Body of pancreas (tissue), 4 donors: ENCODE data around the gene DCAKD. TPM values are rescaled to one million over a fixed set of nuclear protein-coding genes. Genes with fewer than 3 reads are reported as not detected.

Source experiments
- ATAC-seq: fragments of 150-250 bp; one replicate; pipeline ENCODE4 v1.9.1; 2016
- DNase-seq, 4 donors: peaks; one replicate each; pipeline ENCODE4 v3.0.0-alpha.2; 2019
- H3K27ac ChIP-seq, 4 donors: fragments of 200-600 bp; sonication (generic); 1 replicate in 3 of 4; 2 replicates in 1 of 4; pipeline versions ENCODE4 v1.5.1 to v1.6.1; 2016 to 2019; ENCODE audit warnings: mild to moderate bottlenecking in 1 of 4, mixed read lengths in 1 of 4, moderate library complexity in 1 of 4
- H3K27me3 ChIP-seq, 2 donors: fragments of 200-600 bp; sonication (generic); one replicate each; pipeline ENCODE4 v1.6.0; 2016; ENCODE audit warnings: mild to moderate bottlenecking in 1 of 2
- H3K36me3 ChIP-seq, 2 donors: fragments of 200-600 bp; sonication (generic); replicated peaks in 1 of 2; 2 replicates each; pipeline ENCODE4 v1.5.1; 2016; ENCODE audit warnings: low read depth in 2 of 2; ENCODE audit not compliant: insufficient read depth in 1 of 2
- H3K4me1 ChIP-seq: fragments of 200-600 bp; sonication (generic); one replicate; pipeline ENCODE4 v1.6.0; 2016
- H3K4me3 ChIP-seq, 2 donors: fragments of 200-600 bp; sonication (generic); 1 replicate in 1 of 2; 2 replicates in 1 of 2; pipeline ENCODE4 v1.5.1; 2016 to 2019
- H3K9me3 ChIP-seq, 3 donors: fragments of 200-600 bp; sonication (generic); 1 replicate in 2 of 3; 2 replicates in 1 of 3; pipeline ENCODE4 v1.5.1; 2016
- CTCF ChIP-seq, 7 experiments: fragments of 450-650 bp in 4 of 7; fragments of 200-600 bp in 3 of 7; sonication (generic) in 3 of 7; IDR thresholded peaks; one replicate each; pipeline ENCODE4 v1.5.1; 2016 to 2019; ENCODE audit warnings: antibody characterized with exemption in 7 of 7
- POLR2A ChIP-seq, 3 donors: fragments of 450-650 bp; IDR thresholded peaks; one replicate each; pipeline ENCODE4 v1.6.1; 2016; ENCODE audit warnings: antibody characterized with exemption in 3 of 3, mild to moderate bottlenecking in 2 of 3
- WGBS, 2 donors: methylation state at CpG; one replicate each; pipeline ENCODE4 v1.1.5; 2017; 5-methylcytosine and 5-hydroxymethylcytosine counted together
- intact Hi-C: fragments of 100-400 bp; cut with DNase I; formaldehyde crosslinking; loops from one replicate; pipeline ENCODE4 v1.15.1; 2023
- total RNA-seq, 2 donors: library from RNA; depleted of rRNA; stranded (reverse); fragments of >200 nt; gene quantifications; one replicate each; pipeline ENCODE4 v1.1.0, GENCODE V29; 2016

DCAKD gene
- total RNA-seq, 2 donors from 2014 or later: 19.8 to 20.8 TPM

GRCh38 chr17:45090711-45091110 is 39.3 kb upstream of the DCAKD start:
- Histone ChIP-seq H3K9me3 (no peaks in the 10 kb centered on the region), H3K4me3 (no peak overlapping the region), H3K27me3 (no peaks in the 10 kb centered on the region), H3K36me3 (peaks cover 3 to 31% of the 10 kb centered on the region in 2 donors), H3K27ac (no peak overlapping the region), H3K4me1 (peaks cover 13% of the 10 kb centered on the region)
- WGBS, 2 donors: 51 to 73% methylated on average over 2 to 3 of the region's 3 CpGs
- TF ChIP-seq POLR2A (IDR thresholded peaks at IDR 0.05): no peak
- no peak for TF ChIP-seq CTCF (IDR thresholded peaks at IDR 0.05)
- ATAC-seq (no peak), DNase-seq (no peak)
- intact Hi-C loops: no loop called here

- intact Hi-C loops: no loop called here
- Histone ChIP-seq H3K36me3 (peaks cover 0 to 27% of the 10 kb centered on the region in 2 donors), H3K27me3 (no peaks in the 10 kb centered on the region), H3K4me3 (no peak overlapping the region), H3K27ac (no peak overlapping the region), H3K4me1 (peaks cover 12% of the 10 kb centered on the region), H3K9me3 (no peaks in the 10 kb centered on the region)
- no peak for TF ChIP-seq CTCF (IDR thresholded peaks at IDR 0.05)
- no peak for TF ChIP-seq POLR2A (IDR thresholded peaks at IDR 0.05)
- WGBS, 2 donors: 92 to 98% methylated on average over 3 of the region's 3 CpGs
- DNase-seq (no peak), ATAC-seq (no peak)
Measured at GRCh38 chr17:45088741-45089140, 37.3 kb upstream of the DCAKD start.

GRCh38 chr17:45087978-45088377 is 36.5 kb upstream of the DCAKD start:
- 89 to 94% methylated on average over 5 of the region's 5 CpGs for WGBS, 2 donors
- Histone ChIP-seq H3K4me3 (no peak overlapping the region), H3K27ac (no peak overlapping the region), H3K9me3 (no peaks in the 10 kb centered on the region), H3K36me3 (peaks cover 0 to 31% of the 10 kb centered on the region in 2 donors), H3K27me3 (no peaks in the 10 kb centered on the region), H3K4me1 (peaks cover 5% of the 10 kb centered on the region)
- TF ChIP-seq CTCF (IDR thresholded peaks at IDR 0.05) (no peak), POLR2A (IDR thresholded peaks at IDR 0.05) (no peak)
- intact Hi-C loops: no loop called here
- ATAC-seq (no peak), DNase-seq (no peak)

GRCh38 chr17:45087504-45087975 is 36.1 kb upstream of the DCAKD start:
- WGBS, 2 donors: 79% methylated on average over 3 of the region's 3 CpGs
- Histone ChIP-seq H3K27ac (no peak overlapping the region), H3K27me3 (no peaks in the 10 kb centered on the region), H3K9me3 (no peaks in the 10 kb centered on the region), H3K4me1 (peaks cover under 1% of the 10 kb centered on the region), H3K36me3 (peaks cover 3 to 34% of the 10 kb centered on the region in 2 donors), H3K4me3 (no peak overlapping the region)
- TF ChIP-seq CTCF (IDR thresholded peaks at IDR 0.05) (no peak), POLR2A (IDR thresholded peaks at IDR 0.05) (no peak)
- DNase-seq (no peak), ATAC-seq (no peak)
- intact Hi-C loops: no loop called here

GRCh38 chr17:45086865-45087503 is 35.6 kb upstream of the DCAKD start:
- Histone ChIP-seq H3K9me3 (no peaks in the 10 kb centered on the region), H3K27ac (no peak overlapping the region), H3K4me1 (no peaks in the 10 kb centered on the region), H3K27me3 (no peaks in the 10 kb centered on the region), H3K4me3 (no peak overlapping the region), H3K36me3 (peaks cover 8 to 40% of the 10 kb centered on the region in 2 donors)
- DNase-seq (no peak), ATAC-seq (no peak)
- 92% methylated on average over 6 of the region's 6 CpGs for WGBS, 2 donors
- no peak for TF ChIP-seq CTCF (IDR thresholded peaks at IDR 0.05)
- TF ChIP-seq POLR2A (IDR thresholded peaks at IDR 0.05): no peak
- intact Hi-C loops: no loop called here
